HG03457 (cell line): ENCODE data around the gene PCNX4.
"Not testable (repeated sequence)": the region's sequence is repeated elsewhere in the genome, so short reads cannot be mapped to it uniquely, and the experiment has no call there.

Source experiments
- ATAC-seq: cut with Tn5 transposase; IDR thresholded peaks from one replicate; pipeline ENCODE4 v1.9.1; 2021; ENCODE audit warnings: moderate number of reproducible peaks; ENCODE audit not compliant: unreplicated experiment

Gene PCNX4

GRCh38 chr14:60091550-60092525, at the start of gene PCNX4:
TSS of gene PCNX4 (plus strand) at chr14:60091923. CDS start at chr14:60107639, 15,716 bp downstream.
- peak; percentile 96 for ATAC-seq

DNA sequence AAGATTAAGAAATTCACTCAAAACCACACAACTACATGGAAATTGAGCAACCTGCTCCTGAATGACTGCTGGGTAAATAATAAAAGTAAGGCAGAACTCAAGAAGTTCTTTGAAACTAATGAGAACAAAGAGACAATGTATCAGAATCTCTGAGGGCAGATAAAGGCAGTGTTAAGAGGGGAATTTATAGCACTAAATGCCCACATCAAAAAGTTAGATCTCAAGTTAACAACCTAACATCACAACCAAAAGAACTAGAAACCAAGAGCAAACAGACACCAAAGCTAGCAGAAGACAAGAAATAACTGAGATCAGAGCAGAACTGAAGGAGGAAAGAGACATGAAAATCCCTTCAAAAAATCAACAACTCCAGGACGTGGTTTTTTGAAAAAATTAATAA, 43.7 kb upstream of the PCNX4 start:
- not testable (repeated sequence) for ATAC-seq

DNA sequence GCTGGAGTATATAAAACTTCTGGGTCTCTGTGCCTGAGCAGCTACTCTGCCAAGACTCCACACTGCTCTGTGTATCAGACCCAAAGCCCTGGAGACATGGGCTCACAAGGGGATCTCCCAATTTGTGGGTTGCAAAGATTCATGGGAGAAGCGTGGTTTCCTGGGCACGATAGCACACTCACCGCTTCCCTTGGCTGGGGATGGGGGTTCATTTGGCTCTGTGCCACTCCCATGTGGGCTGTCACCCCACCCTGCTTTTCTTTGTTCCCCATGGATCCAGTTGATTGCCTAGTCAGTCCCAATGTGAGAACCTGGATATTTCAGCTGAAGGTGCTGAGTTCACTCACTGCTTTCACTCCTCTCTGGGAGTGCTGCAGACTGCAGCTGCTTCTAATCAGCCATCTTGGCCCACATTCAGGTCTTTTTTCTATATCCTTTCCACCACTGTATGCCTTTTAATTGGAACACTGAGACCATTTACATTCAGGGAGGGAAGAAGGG, 40.0 kb upstream of the PCNX4 start:
- no peak for ATAC-seq

DNA sequence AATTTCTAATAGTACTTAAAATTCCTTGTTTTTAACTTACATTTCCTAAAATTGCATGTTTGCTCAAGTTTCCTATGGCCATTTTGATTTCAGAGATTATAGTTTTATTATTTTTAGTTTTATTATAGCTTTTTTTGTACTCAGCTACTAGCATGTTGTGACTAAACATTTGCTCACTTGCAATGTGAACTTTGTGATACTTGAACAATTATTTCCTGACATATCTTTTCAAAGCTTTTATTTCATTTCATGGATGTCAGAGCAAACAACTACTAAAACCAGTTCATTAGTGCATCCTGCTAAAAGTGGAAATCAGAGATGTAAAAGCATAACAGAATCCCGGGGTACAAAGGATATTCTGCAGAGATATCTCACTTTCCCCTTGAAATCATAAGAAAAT, 33.6 kb upstream of the PCNX4 start:
- no peak for ATAC-seq

- no peak for ATAC-seq
These were observed 30.4 kb upstream of the PCNX4 start for GRCh38 chr14:60061371-60061770.

DNA sequence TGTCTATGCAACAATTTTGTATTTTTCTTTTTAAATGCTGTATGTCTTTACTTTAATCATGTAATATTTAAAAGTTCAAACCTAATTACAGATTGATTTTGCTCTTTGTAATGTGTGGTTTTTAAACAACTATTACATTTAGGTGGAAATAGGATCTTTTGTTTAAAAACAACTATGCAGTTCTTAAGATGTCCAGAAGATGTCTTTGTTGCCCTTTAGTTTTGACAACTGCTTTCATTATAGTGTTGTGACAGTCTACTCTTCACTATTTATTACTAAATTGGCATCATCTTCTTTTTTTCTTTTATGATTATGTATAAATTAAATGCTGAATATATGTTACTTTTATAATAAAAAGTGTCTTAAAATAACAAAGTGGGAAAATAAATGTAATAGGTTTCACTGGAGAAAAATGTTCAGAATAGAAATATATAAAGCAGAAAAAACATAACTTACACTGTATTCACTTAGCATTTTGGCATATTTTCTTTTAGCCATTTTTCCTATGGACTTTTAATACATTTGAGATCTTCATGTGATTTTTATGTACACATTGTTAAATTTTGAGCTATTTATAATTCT, 27.1 kb upstream of the PCNX4 start:
- ATAC-seq, result no peak

GRCh38 chr14:60067882-60068281, 23.8 kb upstream of the PCNX4 start:
- ATAC-seq, result no peak

GRCh38 chr14:60079723-60080122, 12.0 kb upstream of the PCNX4 start:
- no peak for ATAC-seq

GRCh38 chr14:60085085-60085484, 6.6 kb upstream of the PCNX4 start:
- no peak for ATAC-seq

DNA sequence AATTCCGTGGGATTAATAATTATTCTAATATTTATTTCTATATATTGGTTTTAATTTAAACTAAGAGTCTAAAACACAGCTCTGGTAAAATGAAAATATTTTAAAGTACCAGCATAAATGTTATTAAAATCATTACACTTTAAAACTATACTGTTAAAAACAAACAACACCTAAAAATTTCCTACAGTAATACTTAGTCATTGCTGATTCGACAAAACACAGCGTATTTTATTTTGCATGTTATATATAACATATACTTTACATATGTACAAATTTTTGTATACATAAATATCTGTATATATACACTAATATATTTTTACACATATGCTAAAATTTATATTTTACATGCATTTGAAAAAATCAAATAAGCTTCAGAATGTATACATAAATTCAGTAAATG, 6.0 kb upstream of the PCNX4 start:
- no peak for ATAC-seq

DNA sequence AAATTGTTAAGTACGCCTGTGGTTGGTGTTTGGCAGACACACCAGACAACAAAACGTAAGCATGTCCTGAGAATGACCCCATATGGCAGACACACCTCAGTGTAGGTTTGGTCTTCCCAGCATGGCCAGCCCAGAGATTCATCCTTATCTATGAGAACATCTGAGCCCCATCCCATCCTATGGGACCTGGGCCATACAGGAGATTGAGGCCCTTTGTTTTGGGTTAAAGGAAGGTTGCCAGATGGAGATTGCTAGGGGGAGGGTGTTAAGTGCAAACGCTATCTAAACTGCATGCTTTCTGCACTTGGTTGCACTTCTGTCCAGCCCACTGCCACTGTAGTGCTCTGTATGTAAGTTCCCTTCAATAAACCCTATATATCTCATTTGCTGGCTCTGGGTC, 4.1 kb upstream of the PCNX4 start:
- no peak for ATAC-seq

DNA sequence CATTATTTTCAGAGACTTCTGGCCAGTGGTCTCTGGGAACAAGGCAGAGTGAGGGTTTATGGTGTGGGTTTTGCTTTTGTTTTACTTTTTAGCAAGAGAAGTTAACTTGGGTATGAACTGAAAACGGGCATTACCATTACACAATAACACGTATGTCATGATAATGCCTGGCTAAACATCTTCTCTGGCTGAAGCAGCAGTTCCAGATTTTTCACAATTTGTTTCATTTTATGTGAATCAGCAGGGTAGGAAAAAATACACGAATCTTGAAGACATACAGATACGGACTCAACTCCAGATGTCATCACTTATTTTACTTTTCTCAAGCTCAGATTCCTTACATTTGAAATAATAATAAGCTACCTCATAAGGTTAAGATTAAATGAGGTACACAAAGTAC, 2.5 kb upstream of the PCNX4 start:
- no peak for ATAC-seq

GRCh38 chr14:60090864-60091519, 731 bp upstream of the PCNX4 start:
- ATAC-seq, result no peak

DNA sequence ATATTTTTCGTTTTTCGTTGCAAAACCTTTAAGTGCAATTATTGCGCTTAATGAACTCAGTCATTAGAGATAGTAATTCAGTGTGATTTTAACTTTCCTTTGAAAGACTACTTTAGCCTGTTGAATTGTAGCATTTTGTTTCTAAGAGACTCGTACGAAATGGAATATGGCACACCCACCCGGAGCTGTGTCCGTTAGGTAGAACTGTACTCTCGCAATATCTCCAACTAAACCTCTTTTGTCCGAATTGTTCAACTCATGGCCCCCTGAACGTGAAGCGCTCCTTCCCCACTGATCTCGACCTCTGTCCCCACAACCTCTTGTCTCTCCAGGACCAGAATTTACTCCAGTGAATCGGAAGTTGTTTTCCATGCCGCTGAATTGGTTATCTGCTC, 800 bp downstream of the PCNX4 start:
- ATAC-seq, result no peak

- no peak for ATAC-seq
These were observed 1.4 kb downstream of the PCNX4 start for GRCh38 chr14:60093080-60093479.

DNA sequence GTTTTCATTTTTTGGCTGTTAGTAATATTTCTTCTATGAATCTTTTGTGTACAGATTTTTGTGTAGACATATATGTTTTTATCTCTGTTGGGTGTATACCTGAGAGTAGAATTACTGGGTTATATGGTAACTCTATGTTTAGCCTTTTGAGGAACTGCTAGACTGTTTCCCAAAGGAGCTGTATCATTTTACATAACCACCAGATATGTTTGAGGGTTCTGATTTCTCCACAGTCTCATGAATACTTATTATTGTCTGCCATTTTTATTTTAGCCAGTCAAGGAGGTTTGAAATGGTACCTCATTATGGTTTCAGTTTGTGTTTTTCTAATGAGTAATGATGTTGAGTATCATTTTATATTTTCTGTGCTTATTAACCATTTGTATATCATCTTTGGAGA, 1.9 kb downstream of the PCNX4 start:
- ATAC-seq, result no peak

- ATAC-seq, result no peak
These were observed 2.7 kb downstream of the PCNX4 start for GRCh38 chr14:60094306-60094897.

DNA sequence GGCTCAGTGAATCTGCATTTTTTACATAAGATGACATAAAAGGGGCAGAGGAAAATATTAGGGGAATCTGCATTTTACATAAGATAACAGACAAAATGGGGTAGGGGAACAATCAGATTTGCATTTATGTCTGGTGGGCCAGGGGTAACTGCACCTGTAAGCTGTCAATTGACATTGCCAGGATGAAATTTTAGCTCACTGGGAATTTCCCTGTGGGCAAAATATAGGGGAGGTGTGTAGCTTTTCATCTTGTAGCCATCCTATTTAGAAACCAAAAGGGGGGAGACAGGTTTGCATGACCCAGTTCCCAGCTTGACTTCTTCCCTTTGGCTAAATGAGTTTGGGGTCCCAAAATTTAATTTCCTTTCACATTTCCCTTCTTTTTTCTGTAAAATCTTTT, 3.5 kb downstream of the PCNX4 start:
- ATAC-seq, result no peak

DNA sequence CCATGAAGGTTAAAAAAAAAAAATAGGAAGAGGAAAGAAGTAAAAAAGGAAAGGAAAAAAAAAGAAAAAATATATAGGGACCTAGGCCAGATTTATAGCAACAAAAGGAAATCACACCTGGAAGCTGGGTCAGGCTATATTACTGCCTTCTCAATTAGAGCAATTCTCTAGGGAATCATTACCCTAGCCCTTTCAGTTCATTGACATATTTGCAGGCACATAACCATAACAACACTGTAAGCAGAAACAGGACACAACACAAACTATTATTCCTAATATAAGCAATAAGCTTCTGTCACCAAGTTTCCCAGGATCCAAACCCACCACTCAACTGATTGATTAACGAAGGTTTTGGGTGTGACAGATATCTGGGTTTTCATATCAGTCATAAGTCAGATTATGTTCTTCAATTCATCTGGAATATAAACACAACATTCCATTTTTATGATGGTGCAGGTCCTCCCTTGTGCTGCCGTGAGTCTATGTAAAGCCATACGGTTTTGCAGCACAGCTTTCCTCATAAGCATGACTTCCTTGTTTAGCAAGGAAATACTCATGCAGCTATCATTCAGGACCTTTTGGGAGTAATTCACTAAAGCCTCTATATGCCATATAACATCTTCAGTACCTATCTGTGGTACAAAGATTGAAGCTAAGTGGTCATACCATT, 4.2 kb downstream of the PCNX4 start:
- ATAC-seq, result no peak

- ATAC-seq, result no peak
These were observed 6.3 kb downstream of the PCNX4 start for GRCh38 chr14:60097974-60098373.

DNA sequence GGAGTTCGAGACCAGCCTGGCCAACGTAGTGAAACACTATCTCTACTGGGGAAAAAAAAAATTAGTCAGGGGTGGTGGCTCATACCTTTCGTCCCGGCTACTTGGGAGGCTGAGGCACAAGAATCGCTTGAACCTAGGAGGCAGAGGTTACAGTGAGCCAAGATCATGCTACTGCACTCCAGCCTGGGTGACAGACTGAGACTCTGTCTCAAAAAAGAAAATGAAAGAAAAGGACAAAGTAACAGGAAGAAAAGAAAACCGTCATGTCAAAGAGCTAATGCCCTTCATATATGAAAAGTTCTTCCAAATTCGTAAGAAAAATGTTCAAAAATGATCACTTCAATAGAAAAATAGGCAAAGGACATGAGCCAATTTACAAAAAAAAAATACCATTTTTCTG, 8.1 kb downstream of the PCNX4 start:
- not testable (repeated sequence) for ATAC-seq
